Regular cardiac myocyte (primary cell): ENCODE results near the gene BCKDHA. TPM values are rescaled to one million over a fixed set of nuclear protein-coding genes. Genes with fewer than 3 reads are reported as not detected.

Experiments used
- total RNA-seq: library from RNA; depleted of rRNA; stranded (reverse); fragments of >200 nt; gene quantifications from 2 replicates; pipeline ENCODE4 v1.2.3, GENCODE V29; 2014

Gene BCKDHA
- 21.5 and 31.9 TPM in 2 replicates for total RNA-seq

GRCh38 chr19:41397086-41398049, at the start of gene BCKDHA, which contains the start of gene EXOSC5:
BCKDHA (plus strand) TSS chr19:41397818; CDS start chr19:41397828, 10 bp downstream.
EXOSC5 (minus strand) TSS chr19:41397359; CDS start chr19:41397328, 31 bp downstream.

DNA sequence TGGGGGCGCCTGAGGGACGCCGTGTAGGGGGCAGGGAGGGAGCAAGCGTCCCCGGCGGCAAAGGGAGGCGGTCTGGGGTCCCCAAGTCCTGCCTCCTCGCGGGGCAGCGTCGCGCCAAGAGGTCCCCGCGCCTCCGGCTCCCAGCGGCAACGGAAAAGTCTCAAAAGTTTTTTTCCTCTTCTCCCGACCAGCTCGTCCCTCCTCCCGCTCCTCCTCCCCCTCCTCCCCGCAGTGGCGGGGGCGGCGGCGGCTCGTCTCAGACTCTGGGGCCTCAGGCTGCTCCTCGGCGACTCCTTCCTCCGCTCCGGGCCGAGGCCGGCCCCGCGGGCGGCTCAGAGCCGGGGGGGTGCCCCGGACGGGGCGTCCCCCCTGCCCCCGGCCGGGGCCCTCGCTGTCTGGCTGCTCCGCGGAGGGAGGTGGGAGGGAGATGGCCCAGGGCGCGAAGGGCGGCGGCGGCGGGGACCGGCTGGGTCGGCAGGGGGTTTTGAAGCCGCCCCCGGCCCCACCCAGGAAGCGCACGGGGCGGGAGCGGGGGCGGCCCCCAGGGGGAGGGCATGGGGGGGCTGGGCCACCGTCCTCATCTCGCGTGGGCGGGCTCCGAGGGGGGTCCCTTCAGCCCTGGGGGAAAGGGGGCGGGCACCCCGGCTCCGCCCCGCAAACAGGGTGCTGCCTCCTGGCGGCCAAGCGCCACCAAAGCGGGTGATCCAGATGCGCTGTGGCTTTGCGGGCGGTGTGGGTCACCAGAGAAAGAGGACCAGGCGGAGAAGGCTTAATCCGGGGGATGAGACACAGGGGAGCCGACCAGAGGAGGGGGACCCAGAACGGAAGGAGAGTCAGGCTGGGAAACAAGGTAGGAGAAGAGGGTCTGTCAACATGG, 43.9 kb upstream of the BCKDHA start, which contains the start of gene TGFB1:
Gene TGFB1, minus strand, starts transcription at position 457 of the 877 bp plus-strand sequence. CDS start 878 bp downstream, outside the sequence.

DNA sequence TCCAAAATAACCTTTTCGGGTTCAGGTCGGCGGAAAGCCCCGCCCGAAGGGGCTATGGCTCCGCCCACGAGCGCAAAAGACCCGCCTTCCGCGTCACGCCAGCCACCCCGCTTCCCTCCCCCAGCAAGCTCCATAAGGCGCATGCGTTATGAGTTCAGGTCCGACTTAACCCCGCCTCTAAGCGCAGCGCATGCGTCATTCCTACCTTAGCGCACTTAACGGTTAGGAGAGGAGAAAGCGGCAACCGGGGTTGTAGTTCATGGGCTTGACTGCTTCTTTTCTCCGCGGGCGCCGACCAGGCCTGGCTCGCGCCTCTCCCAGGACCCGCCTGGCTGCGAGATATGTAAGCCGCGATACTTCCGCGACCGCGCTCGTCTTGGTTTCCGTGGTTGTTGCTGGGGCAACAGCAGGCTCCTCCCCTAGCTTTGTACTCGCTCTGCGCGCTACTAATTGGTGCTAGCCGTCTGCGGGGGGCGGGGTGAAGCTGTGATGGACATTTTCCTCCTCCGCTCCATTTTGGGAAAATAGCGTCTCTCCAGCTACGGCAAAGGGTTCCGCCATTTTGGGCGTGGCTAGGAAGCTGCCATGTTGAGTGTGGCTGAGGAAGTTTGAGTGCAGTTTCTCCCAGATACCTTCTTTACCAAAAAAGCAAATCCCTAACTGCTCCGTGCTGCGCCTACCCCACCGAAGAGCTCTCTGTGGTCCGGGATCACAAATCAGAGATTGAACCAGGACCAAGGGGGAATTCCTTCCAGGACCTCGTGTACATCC, 33.7 kb upstream of the BCKDHA start, which contains the start of gene B9D2:
Gene B9D2, minus strand, starts transcription at position 397 of the 771 bp plus-strand sequence. CDS start 630 bp downstream, outside the sequence.

DNA sequence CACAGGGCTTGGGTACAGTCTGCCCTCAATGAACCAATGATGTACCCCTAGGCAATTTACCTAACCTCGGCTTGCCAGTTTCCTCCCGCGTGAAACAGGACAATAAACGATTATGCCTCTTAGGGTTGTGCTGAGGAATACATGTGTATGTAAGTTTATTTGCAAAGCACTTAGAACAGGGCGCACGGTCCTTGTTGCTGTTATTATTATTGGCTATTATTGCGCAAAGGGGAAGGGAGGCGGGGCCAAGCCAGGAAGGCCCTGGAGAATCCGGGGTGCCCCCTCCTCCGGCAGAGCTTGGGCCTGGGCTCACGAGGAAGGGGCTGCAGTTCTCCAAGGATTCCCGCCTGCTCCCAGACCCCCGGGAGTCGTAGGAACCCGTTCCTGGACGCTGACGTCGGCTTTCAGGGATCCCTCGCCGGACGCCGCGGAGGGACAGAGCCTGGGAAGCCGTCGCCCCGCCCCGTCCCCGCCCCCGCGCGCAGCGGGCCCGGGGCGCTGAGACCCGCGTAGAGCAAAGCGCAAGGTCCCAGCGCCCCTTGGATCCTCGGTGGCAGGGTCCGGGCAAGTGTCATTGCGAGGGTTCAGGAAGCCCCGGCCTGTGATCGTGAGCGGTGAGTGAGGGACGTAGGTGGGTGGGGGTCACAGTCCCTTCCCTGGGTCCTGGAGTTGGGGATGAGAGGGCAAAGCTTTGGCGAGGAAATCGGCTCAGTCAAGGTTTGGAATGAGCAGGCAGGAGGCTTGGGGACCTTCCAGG, 21.2 kb upstream of the BCKDHA start, which contains the start of gene TMEM91:
Gene TMEM91, plus strand, starts transcription at position 293 of the 757 bp plus-strand sequence. CDS start 1,777 bp downstream, outside the sequence.

GRCh38 chr19:41426952-41427646, 29.5 kb downstream of the BCKDHA start, which contains the start of gene B3GNT8:
B3GNT8 (minus strand) TSS chr19:41427374; CDS start chr19:41426778, 596 bp downstream.

GRCh38 chr19:41439441-41440222, 42.0 kb downstream of the BCKDHA start, which contains the start of gene DMAC2:
DMAC2 (minus strand) TSS chr19:41439912; CDS start chr19:41439899, 13 bp downstream.

GRCh38 chr19:41442473-41443355, 45.1 kb downstream of the BCKDHA start, which contains the start of gene ERICH4:
ERICH4 (plus strand) TSS chr19:41443156; CDS start chr19:41443170, 14 bp downstream.

Other genes starting within 250 kb of the BCKDHA start
- under 0.01 and 1.3 TPM in 2 replicates for gene CYP2S1, start 204.6 kb upstream of the BCKDHA start, total RNA-seq
- 224 and 501 TPM in 2 replicates for gene AXL, start 178.6 kb upstream of the BCKDHA start, total RNA-seq
- 41.7 and 84.2 TPM in 2 replicates for gene HNRNPUL1, start 133.4 kb upstream of the BCKDHA start, total RNA-seq
- gene CCDC97, start 87.6 kb upstream of the BCKDHA start, total RNA-seq = 6.2 and 6.3 TPM in 2 replicates
- 8.7 and 10.7 TPM in 2 replicates for gene TGFB1, start 43.9 kb upstream of the BCKDHA start, total RNA-seq
- gene B9D2, start 33.7 kb upstream of the BCKDHA start, total RNA-seq = 3.1 and 6.5 TPM in 2 replicates
- 4.2 and 9.9 TPM in 2 replicates for gene TMEM91, start 21.3 kb upstream of the BCKDHA start, total RNA-seq
- 9.3 and 22.8 TPM in 2 replicates for gene EXOSC5, start 459 bp upstream of the BCKDHA start, total RNA-seq
- 0.96 and 1.1 TPM in 2 replicates for gene B3GNT8, start 29.6 kb downstream of the BCKDHA start, total RNA-seq
- 21.4 and 43.5 TPM in 2 replicates for gene DMAC2, start 42.1 kb downstream of the BCKDHA start, total RNA-seq
- not detected in 2 replicates for gene ERICH4, start 45.3 kb downstream of the BCKDHA start, total RNA-seq
- 0.28 TPM in 1 of 2 replicates, not detected in the other for gene CEACAM21, start 178.3 kb downstream of the BCKDHA start, total RNA-seq
- gene CEACAM4, start 229.3 kb downstream of the BCKDHA start, total RNA-seq = not detected in 2 replicates